ENCODE data around the gene OMG.
A peak's percentile ranks its signal among the peaks of the same experiment; 100 is the strongest.
"Not testable (repeated sequence)": the region's sequence is repeated elsewhere in the genome, so short reads cannot be mapped to it uniquely, and the experiment has no call there.

The OMG gene

DNA sequence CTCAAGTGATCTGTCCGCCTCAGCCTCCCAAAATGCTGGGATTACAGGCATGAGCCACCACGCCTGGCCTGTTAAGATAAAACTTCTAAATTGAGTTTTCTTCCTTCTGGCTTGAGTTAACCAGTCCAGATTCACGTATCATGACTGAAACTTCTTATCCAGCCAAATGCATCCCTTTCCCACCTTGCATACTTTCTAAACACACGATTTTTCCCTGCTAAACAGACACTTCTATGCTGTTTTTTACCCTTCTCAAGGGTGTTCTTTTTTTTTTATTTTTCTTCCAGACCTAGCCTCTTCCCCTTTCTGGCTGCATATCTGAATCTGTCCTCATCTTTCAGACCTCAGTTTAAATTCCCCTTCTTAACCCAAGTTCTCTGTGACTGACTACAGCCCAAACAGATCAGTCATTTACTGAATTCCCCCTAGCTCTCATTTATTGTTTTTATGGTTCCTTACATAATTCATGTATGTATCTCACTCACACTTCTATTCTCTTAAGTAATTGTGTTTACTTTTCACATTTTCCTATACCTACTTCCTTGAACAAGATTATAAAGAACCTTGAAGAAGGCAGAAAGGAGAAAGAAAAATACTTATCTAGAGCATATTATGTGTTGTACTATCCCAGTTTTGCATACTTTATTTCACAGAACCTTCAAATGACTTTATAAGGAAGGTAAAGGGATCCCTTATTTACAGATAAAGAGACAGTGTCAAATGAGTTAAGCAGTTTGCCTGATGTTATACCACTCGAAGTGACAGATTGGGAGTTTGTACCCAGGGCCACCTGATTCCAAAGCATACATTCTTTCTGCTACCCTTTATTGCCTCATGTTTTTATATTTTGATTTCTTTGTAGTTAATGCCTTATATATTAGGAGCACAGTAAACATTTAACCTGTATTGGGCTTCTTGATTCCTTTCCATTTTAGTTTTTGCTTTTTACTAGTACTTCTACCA, 11.6 kb upstream of the OMG start:
- peak; percentile 42 for DNase-seq (ENCODE audit: low spot score)

DNA sequence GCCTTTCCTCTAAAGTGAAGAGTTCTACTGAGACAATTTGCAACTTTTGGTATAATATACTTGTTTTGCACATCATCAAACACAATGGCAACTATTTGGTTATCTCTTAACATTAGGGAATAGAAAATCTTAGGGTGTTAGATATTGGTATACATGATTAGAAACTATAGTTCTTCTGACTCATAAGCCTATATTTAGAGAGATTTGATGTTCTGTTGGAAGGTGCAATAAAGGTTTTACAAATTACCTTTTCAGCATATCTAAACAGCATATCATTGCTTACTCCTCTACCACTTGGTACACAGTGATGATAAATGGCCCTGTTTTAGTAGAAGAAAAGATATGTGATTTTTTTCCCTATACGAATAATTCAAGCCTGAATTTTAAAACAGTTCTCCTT, 10.6 kb upstream of the OMG start:
- no peak for DNase-seq (ENCODE audit: low spot score)

DNA sequence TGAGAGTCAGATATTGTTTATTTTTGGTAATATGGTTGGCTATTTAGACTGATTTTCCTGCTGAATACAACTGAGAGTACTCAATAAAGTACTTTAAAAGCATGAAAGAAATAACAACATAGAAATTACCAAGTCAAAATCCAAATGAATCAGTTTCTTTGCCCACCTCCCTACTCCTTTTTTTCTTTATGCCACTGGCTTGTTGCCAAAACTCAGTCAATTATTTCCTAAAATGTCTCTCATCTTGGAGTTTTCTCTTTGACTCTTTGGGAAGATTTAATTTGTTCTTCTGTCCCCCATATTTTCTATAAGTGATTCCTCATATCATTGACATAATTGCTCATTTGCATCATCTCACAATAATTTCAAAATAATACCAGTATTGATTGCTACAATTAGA, 2.6 kb upstream of the OMG start:
- DNase-seq (ENCODE audit: low spot score): no peak

DNA sequence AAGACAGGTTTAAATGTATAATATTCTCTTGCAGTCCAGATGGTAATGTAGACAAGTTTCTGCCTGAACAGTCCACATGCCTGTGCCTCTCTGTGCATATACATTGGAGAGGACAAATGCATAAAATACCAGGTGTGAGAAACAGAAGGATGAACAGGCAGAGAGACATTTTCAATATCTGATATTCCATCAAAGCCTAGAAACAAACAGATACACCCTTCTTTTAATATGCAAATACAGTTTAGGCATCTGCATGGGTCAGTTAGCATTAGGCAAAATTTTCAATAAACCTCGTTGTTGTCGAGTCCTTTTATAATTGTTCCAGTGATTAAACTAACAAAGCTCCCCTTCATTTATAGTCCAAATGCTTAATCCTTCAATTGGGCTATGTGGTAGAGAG, 897 bp downstream of the OMG start:
- DNase-seq (ENCODE audit: low spot score): no peak

DNA sequence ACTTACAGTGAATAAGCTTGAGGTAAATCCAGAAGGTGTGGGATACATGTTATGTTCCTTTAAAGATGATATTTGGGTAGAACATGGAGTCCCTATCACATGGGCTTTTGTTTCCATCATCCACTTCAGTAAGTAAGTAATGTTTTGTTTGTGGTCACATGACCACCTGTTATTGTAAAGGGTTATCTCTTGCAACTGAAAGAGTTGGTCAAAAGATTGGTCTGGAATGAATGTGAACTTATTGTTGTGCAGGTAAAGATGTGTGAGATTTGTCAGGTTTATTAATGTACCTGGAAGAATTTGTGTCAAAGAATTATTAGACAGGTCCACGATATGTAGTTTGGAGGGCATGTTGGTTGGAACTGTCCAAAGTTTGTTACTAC, 1.6 kb downstream of the OMG start:
- DNase-seq (ENCODE audit: low spot score): no peak

GRCh38 chr17:31294820-31295488, 2.1 kb downstream of the OMG start:
- no peak for DNase-seq (ENCODE audit: low spot score)

- no peak for DNase-seq (ENCODE audit: low spot score)
Measured at GRCh38 chr17:31294231-31294630, 2.8 kb downstream of the OMG start.

DNA sequence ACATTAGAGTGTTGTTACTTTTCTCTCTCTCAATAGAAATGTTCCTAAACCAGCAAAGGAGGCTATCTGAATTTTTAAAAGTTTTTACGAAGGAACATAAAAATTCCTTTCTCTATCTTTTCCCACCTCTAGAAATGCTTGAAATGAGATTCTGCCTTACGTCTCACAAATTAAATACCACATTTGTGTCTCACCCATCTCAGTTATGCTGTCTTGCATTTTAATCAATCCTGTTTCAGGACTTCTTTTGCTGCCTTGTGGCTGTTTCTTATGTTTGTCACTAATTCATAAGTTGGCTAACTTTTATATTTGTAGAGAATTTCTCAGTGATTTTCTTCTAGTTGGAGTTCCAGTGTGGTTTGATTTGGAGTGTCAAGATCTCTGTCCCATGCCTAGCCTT, 3.5 kb downstream of the OMG start:
- no peak for DNase-seq (ENCODE audit: low spot score)

GRCh38 chr17:31291820-31292219, 5.2 kb downstream of the OMG start:
- no peak for DNase-seq (ENCODE audit: low spot score)

DNA sequence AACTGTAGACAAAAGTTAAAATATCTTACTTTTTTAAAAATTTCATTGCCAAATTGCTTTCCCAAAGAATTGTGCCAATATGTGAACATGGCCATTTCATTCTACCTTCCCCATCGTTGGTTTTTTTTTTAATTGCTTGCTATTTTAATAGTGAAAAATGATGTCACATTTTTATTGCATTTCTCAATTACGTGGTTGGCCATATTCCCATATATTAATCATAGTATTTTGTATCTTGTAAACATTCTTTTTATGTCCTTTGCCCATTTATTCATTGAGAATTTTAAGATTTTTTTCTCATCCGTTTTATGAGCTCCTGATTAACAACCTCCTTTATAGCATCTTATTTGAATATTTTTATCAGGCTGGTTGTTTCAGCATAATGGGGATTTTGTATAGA, 7.2 kb downstream of the OMG start:
- DNase-seq (ENCODE audit: low spot score): no peak

- not testable (repeated sequence) for DNase-seq (ENCODE audit: low spot score)
Measured at GRCh38 chr17:31287932-31288331, 9.1 kb downstream of the OMG start.

DNA sequence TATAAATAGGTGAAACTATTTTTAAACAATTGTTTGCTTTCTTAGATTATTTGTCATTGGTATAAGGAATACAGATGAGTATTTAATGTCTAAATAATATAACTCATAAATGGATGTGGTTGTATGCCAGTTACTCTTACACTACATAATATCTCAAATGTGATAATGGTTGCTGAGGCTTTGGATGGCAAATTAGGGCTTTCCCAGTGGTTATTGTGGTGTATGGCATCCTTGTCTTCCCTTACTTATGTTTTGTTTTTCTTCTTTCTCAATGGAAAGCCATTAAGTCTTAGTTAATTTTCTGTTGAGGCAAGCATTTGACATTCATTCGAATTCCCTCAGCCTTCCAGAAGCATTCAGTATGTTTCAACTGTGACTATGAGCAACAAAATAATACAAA, 10.5 kb downstream of the OMG start:
- DNase-seq (ENCODE audit: low spot score): no peak

DNA sequence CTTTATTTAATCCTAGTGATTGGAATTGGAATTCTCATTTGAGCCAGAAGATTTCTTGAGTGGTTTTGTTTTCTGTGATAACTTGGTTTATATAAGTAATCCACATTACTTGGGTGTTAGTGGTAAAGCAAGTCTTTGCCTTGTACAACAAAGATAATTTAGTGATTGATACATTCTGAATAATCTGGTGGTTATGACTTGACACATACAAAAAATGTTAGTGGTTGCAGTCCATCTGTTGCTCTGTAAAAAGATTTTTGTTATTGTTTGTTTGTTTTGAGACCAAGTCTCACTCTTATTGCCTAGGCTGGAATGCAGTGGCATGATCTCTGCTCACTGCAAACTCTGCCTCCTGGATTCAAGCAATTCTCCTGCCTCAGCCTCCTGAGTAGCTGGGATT, 13.2 kb downstream of the OMG start:
- no peak for DNase-seq (ENCODE audit: low spot score)

DNA sequence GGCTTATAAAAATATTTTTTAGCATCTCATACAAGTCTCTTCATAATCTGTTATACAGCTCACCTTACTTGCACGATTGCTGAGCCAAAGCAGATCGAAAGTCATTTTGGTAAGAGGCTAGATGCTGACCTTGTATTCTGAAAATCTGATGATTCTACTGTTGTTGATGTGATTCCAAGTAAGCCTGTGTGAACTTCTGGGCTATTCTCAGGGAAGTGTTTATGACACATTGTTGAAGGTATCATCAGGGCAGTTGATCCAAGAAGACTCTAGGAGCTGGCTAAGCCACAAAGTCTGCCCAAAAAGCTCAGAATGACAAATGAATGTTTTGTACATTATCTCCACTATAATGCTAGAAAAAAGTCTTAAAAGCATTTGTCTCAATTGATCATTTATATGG, 16.0 kb downstream of the OMG start:
- no peak for DNase-seq (ENCODE audit: low spot score)

- no peak for DNase-seq (ENCODE audit: low spot score)
Measured at GRCh38 chr17:31279401-31279800, 17.6 kb downstream of the OMG start.

- no peak for DNase-seq (ENCODE audit: low spot score)
Measured at GRCh38 chr17:31275116-31275515, 21.9 kb downstream of the OMG start.

GRCh38 chr17:31274252-31274651, 22.8 kb downstream of the OMG start:
- no peak for DNase-seq (ENCODE audit: low spot score)

GRCh38 chr17:31273516-31273915, 23.5 kb downstream of the OMG start:
- no peak for DNase-seq (ENCODE audit: low spot score)

GRCh38 chr17:31272803-31273202, 24.2 kb downstream of the OMG start:
- DNase-seq (ENCODE audit: low spot score): no peak

DNA sequence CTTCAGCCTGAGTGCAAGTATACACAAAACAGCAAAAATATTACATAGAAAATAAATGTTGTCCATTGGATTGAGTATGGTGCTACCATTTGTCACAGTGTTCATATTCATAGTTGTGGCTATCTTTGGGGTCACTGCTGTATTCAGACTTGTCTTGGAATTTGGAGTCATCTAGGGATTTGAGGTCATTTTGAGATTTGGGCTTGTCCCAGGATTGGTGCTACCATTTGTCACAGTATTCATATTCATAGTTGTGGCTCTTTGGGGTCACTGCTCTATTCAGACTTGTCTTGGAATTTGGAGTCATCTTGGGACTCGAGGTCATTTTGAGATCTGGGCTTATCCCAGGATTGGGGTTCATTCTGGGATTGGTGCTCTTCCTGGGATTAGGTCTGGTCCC, 24.8 kb downstream of the OMG start:
- DNase-seq (ENCODE audit: low spot score): no peak

GRCh38 chr17:31269578-31269983, 27.5 kb downstream of the OMG start:
- DNase-seq (ENCODE audit: low spot score): no peak

DNA sequence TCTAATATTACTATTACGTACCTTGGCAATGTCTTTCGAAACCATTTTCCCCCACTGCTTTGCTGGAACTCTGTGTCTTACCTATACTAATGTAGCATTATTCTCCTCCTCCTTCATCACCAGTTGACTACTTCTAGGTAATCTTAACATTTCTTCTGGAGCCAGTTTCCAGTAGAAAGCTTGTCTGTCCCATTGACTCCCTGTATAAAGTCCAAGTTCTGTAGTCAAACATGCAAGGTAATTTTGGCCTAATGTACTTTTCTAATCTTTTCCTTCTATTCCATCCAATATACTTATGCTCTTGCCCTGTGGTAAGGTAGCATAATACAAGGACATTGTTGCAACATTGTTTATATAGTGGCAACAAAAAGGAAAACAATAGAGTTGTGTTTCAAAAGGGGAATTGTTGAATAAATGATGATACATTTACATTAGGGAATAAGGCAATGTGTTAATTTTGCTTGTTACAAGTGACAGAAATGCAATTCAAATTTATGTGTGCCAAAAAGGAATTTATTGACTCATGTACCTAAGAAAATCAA, 27.9 kb downstream of the OMG start:
- DNase-seq (ENCODE audit: low spot score): no peak

DNA sequence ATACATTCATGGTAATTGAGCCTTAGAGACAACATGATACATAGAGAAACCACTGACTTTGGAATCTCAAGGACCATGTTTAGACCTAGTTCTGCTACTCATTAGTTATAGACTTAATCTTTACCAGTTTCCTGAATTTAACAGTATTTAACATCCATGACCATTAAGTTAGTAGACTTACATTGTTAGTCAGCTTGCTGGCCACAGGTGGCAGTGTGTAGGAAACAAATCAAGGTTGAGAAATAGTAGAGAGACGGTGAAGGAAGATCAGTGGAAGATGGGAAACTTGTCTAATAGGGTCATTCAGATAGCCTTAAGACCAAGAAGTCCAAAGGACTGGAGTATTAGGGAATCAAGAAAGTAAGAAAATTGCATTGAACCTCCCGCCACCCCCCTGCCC, 31.0 kb downstream of the OMG start:
- DNase-seq (ENCODE audit: low spot score): no peak
